NCI-H1092 (cell line): ENCODE measurements around the gene ACTN1.

ENCODE experiments used
- DNase-seq: peaks from one replicate; lab custom pipeline; 2025; lab: John Stamatoyannopoulos, UW

ACTN1 gene

DNA sequence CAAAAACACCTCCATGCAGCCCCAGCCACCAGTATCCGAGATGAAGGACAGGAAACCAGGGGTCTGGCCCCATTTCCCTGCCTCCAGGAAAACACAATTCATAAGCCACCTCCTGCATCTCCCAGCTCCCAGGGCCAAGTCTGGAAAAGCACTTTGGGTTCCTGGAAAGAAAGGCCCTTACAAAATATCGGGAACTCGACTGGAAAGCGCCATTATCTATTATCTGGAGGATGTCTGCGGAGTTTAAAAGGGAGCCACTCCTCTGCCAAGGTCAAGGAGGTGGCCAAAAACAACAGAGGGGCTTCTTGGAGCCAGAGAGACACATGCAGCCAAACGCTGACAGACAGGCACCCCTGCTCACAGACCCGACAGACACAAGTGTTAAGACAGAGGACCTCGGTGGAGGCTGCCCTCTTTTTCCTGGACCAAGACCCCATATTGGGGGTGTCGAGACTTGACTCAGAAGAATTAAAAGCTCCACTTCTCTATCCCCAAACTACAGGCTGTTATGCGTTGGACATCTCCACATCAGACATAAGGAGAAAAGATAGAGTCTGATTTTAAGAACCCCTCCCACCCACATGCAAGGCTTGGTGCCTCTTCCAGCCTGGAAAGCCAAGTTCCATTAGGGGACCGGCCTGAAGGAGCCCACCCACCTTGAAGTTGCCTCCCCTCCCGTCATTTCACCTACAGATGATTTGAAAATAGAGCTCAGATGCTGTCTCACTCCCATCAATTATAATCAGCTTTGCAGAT is 9.6 kb downstream of the ACTN1 start:
- no peak for DNase-seq

DNA sequence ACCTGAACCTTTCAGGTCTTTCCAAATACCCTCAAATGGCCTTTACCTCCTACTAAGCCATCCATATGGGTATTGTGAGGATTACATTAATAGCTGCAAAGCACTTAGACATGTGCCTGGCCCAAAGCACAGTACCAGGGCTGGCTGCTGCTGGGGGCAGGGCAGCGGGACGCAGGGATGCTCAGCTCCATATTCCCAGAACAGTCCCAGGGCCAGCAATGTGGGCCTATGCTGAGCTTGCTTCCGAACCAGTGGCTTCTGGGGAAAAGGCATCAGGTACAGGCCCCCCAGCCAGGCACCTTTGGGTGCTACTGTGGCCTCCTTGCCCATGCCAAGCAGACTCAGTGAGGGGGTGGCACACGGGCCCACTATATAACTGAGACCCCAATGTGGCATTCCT is 10.4 kb downstream of the ACTN1 start:
- DNase-seq = no peak

DNA sequence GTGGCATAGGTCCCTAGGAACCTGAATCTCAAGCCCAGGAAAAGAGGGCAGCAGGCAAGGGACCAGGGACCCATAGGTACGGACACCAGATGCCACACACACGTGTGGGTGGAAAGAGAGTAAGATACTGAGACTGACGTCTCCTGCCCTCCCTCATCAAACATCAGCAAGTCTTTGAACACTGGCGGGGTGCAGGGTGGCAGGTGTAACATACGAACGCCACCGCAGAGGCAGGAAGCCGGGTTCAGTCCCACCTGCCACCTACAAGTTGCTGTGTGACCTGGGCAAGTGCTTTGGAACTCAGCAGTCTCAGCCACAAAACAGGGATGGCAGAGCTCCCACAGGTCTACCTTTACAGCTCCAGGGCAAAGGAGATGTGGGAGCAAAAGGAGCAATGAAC is 11.1 kb downstream of the ACTN1 start:
- no peak for DNase-seq

DNA sequence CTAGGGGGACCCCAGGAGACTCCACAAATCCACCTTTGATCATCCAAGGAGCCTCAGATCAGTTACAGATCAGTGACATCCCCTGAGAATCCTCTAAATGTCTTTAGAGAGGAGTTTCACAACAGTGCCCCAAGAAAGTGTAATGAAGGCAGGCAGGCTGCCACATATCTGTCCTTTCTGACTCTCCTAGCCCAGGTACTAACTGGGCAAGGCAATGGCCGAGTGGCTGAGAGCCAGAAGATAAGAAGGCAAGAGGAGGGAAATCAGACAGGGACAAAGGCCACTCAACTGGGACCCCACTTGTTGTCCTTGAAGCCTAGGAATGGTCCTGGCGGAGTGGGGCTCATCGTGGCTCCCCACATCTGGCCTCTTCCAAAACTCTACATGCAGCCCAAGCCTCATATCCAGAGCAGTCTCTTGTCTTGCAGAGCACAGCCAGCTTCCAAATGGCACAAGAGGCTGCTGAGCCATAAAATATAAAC is 11.6 kb downstream of the ACTN1 start:
- no peak for DNase-seq

DNA sequence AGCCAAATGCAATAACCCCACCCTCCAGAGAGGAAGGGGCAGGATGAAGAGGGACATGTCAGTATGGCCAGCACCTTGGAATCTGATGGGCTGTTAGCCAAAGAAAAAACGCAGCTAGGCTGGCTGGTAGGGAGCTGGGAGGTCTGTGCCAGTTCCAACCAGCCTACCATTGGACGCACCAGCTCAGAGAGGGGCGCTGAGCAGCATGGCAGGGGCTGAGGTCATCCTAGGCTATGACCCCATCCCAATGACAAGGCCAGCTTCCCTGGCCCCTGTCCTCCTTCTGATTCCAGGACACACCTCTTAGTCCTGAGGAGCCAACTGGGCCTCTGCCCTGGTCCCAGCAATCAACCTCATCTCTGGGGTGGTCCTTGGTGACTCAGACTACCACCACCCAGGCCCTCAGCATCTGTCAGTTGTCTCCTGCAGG is 12.2 kb downstream of the ACTN1 start:
- no peak for DNase-seq

DNA sequence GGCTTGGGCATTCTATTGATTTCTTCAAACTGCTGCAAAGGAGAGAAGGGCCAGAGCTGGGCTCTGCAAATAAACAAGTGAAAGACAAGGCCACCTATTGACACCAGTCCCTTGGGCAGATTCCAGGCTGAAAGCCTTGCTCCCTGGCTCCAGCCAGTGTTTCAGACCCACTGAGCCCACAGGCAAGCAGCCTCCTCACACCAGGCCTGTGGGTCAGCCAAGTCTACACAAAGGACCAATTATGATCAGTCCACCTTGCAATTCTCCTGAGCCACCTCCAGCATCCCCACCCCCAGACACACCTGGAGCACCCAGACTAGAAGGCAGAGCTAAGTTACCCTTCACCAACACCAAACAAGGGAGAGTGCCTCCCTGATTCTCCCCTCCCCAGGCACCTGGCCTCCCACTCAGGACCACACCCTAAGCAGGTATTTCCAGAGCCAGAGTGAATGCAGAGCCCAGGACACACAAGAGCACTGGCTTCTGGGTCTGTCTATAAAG is 13.8 kb downstream of the ACTN1 start:
- DNase-seq = no peak

DNA sequence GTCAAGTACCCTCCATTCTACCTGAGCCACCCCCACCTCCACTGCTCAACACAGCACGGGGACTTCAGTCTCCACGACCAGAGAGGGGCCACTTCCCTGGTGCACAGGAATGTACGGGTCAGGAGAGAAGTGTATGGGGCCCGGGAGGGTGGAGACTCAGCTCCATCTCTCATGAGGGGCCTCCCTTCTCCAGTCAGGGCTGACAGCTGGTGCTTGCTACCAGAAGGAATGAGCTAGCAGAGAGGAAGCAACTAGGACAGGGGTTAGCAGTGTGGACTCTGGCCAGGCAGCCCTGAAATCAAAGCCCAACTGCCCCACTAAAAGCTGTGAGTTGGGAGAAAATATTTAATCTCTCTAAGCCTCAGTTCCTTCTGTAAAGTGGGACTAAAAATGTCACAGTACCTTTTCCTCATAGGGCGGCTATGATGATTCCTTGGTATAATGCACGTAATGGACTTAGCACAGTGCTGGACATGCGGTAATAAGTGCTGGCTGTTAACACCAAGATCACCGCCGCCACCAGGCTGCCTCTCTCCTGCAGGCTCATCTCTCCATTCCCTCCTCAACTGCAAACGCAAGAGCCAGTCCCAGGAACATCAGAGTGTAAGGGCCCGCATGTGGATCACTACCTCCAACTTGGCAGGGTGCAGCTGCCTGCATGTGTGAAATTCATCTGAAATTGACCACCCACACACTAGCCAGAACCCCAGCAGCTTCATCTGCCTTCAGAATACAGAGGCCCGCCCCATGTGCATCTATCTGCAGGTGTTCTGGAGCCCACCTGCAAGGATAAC is 14.6 kb downstream of the ACTN1 start:
- no peak for DNase-seq

DNA sequence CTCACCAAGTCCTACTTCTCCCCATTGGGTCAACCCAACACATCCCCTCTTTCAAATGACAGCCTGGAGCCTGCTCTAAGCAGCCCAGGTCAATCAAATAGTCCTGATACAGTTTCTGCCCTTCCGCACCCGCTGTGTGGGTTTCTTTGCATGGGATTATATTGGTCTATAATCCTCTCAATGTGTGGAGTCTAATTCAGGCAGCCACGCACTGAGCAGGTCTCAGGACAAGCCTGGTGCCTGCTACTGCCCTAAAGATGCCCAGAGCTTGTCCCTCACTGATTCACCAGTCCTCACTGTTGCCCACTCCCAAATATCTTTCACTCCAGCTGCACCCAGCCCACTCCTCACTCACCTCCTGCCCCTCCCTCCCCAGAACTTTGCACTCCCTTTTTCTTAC is 16.4 kb downstream of the ACTN1 start:
- no peak for DNase-seq

DNA sequence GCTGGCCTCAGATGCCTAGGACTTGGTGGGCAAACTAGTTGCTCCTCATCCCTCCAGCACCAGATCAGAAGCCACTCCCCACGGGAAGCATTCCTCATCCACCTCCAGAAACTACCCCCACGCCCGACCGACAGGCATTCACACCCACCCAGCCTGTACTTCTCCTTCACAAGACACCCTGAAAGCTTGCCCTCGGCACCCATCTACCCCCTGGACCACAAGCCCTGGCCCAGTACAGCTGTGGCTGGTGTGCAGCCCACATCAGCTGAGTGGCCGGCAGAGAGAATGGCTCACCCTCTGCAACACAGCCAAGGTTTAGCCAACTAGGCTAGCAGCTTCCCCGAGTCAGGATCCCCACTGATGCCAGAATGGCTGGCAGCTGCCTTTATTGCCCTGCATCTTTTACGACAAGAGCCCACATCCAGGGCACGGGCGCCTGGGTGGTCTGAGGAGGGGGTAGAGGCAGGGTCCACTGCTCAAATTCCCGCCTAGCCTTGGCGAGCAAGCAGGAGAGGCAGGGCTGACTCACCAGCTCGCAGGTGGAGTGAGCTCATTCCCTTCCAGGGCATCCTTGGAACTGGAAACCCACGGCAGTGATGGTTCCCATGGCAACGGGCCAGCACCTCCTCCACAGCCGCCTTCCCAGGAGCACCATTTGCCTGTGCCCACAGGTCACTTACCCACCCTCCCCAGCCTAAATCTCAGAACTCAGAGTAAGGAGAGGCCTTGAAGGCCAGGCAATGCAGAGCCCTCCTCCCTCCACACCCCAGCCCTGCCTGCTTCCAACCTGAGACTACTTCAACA is 17.1 kb downstream of the ACTN1 start:
- DNase-seq = no peak

DNA sequence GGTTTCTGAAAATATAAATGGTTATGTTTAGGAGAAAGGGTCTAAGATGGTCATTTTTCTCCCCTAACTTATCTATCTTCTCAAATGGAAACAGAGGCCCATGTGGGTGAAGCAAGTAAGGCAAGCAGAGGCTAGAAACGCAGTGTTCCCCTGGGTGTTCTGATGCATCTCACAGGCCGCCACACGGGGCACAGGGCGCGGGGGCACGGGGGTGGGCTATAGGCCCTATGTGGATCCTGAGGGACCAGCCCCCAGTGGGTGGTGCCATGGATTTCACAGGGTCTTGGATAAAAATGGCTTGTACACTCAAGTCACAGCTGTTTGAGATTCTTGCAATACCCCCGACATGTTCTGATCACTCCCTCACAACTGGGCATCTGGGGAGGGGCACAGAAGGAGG is 17.7 kb downstream of the ACTN1 start:
- no peak for DNase-seq

DNA sequence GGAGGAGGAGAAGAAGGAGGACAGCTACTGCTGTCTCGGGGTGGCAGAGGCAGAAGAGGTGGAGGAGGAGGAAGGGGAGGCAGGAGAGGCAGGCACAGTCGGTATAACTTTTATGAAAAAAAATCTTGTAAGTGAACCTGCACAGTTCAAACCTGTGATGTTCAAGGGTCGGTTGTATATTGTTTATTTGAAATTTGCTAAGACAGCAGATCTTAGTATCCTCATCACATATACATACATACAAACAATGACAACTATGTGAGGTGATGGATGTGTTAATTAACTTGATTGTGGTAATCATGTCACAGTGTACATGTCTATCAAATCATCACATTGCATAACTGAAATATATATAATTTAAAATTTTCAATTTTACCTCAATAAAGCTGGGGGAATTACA is 19.0 kb downstream of the ACTN1 start:
- no peak for DNase-seq

DNA sequence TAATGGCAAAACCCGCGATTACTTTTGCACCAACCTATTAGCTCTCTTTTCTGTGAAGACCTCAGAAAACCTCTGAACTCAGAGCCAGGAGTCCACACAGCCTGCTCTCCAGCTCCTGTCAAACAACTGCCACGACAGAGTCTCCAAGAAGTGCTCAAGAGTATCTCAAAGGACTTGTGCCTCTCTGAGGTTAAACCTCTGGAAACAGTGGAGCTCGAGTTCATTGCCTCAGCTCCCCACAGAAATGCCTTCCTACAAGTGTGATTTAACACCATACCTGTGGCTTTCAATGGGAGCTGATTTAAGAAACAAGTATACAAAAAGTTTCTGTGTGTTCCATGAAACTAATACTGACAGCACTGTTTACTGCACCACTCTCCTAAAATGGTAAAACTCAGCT is 20.1 kb downstream of the ACTN1 start:
- no peak for DNase-seq

DNA sequence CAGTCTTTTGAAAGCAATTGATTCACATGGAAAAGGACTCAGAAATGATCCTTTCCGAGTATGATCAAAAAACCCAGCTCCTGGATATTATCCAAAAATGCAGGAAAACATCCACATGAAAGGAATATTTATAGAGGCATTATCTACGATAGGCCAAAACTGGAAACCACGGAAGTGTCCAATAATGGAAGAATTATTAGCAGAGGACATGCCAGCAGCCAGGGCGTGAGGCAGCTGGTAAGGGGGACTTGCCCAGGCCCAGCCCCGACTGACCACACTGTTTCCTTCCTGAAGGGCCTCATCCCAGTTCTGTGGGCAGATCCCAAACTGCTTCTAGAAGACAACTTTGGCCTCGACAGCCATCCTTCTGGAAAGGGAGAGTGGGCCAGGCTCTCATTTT is 20.5 kb downstream of the ACTN1 start:
- no peak for DNase-seq

DNA sequence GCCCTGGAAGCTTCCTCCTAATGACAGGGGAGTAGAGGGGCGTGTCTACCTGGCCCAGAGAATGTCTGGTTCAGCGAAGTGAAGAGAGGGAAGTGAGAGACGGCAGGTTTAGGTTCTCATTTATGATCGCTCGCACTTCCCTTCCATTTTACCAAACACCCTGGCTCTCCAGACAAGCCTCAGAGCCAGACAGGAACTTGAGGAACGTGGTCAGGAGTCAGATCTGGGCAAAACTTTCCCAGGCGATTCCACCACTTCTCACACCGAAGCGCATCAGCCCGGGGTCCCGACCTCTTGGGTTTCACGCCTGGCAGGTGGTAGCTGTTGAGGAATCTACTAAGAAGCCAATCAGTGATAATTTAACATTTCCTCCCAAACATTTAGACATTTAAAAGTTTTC is 21.3 kb downstream of the ACTN1 start:
- DNase-seq = no peak

DNA sequence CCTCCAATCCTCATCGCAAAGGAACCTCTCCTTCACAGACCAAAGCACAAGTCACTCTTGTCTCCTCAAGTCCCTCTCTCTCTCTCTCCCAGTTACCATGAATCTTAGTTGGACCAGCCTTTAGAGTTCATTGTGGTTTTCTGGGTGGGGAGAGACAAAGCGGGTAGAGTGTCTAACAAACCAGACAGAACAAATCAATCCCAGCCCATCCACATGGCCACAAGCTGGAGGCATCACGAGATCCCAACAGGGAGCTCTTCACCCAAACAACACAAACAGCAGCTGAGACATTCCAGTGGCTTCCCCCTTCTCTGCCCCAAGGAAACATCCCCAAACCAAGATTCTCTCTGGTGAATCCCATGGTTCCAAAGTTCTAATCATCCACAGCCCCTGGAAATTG is 22.4 kb downstream of the ACTN1 start:
- no peak for DNase-seq

DNA sequence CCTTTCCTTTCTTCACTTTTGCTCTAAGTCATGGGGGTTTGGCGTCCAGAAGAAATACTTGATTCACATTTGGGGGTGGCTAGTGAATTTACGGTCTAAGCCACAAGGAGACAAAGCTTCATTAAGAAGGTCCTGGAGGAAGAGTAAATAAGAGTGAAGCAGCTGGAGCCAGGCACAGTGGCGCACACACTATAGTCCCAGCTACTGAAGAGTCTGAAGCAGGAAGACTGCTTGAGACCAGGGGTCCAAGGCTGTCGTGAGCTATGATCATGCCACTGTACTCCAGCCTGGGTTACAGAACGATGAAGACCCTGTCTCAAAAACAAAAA is 23.3 kb downstream of the ACTN1 start:
- no peak for DNase-seq

DNA sequence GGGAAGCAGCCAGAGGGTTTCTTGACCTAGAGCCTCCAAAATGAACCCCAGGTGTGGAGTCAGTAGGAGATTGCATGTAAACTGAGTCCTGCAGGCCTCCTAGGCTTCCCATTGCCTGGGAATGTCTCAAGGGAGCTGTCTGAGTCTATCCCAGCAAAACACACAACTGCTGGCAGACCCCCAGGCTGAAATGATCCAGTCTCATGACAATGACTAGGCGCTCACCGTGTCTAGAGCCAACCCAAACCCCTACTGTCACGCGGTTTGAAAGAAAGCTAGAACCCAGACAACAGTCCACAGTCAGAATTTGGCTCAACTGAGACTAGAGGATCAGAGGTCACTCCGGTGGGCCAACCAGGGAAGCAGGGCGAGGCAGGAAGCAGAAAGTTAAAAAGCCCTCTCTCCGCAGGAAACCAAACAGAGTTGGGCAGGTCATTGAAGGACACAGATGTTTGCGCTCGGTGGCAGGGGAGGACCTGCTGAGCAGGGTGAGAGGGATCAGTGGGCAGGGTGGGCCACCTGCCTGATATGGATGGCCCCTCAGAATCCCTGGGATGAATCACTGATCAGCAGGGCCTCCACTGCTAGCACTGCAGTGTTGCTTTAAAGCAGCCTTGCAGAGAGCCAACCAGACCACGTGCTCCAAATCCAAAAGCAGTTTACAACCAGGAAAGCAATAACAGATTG is 23.8 kb downstream of the ACTN1 start:
- no peak for DNase-seq

DNA sequence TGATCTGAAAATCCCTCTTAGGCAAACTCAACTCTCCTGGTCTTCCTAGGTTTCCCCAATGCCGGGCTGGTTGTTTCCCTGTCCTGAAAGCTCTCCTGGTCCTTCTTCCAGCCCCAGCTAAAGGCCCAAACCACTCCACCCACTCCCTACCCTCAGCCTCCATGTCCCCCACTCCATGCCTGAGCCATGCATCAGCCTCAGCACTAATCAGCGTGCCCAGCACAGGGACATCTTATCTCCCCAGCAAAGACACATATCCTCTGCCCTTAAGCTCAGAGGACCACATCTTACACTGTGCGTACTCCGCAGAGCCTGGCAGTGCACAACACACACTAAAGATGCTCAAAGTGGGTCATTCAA is 25.9 kb downstream of the ACTN1 start:
- no peak for DNase-seq

DNA sequence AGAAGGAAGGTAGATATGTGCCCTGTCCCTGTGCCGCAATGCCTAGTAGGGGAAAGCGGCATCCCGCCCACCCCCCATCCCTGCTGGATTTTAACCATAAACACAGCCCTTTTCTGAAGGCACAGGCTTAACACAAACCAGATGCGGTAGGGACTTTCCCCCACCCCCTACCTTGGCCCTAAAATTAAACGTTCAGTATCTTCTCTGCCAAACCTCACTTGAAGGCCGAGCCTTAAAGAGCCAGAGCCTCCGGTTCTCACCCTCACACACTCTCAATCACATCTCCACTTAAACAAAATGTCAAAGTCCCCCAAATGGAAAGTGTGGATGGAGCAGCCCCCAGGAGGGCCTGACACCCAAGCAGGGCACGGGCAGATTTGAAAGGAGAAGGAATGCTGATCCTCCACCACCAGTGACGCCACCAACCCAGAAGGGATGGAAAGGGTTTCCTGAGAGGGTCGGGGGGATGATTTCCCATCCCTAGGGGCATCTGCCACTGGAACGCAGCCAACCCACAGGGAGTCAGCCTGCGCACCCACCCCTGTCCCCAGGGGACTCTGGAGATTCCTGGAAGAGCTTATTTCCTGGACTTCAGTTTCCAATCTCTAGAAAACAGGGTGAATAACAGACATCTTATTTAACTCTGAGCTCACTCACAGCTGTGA is 26.4 kb downstream of the ACTN1 start:
- no peak for DNase-seq

DNA sequence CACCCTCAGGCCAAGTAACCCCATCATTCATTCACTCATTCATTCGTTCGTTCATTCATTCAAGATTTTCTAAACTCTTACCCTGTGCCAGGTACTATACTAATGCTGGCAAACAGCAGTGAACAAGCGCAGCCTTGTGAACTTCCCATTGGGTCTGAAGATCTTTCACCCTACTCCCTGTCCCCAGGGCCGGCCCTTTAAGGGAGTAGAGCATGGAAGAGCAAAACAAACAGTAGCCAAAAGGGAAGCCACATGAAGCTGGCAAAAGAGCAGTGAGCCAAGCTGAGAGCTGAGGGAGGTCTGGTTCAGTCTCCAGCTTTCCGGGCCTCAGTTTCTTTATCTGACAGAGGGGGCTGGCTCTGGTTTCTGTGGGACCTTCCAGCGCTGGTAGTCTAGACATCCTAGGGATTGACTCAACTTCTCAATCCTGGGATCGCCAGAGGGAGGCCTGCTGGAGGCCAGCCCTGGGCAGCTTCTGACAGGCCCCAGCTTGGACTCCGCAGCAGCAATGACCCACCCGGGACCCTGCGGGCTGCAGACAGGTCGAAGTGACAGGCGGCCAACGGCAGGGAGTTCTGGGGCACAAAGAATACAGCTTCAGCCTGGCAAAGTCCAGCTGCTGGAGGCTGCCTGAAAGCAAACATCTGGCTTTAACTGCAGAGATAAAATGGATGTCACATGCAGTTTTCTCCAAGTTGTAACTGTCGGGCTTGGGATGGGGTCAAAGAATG is 27.1 kb downstream of the ACTN1 start:
- no peak for DNase-seq
